Endothelial cell of umbilical vein (primary cell): ENCODE data around the gene TSPAN18. TPM values are rescaled to one million over a fixed set of nuclear protein-coding genes. Genes with fewer than 3 reads are reported as not detected.

Experiments
- BruUV-seq: library from RNA; stranded (reverse); fragments of 400-500 nt; replicated peaks from 2 replicates; lab custom pipeline; 2021; lab: Mats Ljungman, UMichigan
- CTCF ChIA-PET: fragments of 300-600, 350-600 bp; sonication (Branson Sonifier 250); formaldehyde crosslinking; loops from one replicate; lab custom pipeline; 2021; ENCODE audit warnings: antibody characterized with exemption, inconsistent platforms; lab: Charles Lee
- POLR2A ChIA-PET: fragments of 300-600, 350-600 bp; sonication (Branson Sonifier 250); formaldehyde crosslinking; loops from one replicate; lab custom pipeline; 2021; ENCODE audit warnings: antibody characterized with exemption, inconsistent platforms; lab: Charles Lee
- DNase-seq: peaks from one replicate; pipeline ENCODE4 v3.0.0-alpha.2; 2011; ENCODE audit warnings: low read depth, low spot score
- FAIRE-seq: peaks from 2 replicates; lab custom pipeline; 2011; peaks lifted over from hg19 to GRCh38; lab: Jason Lieb, UNC
- H2AFZ ChIP-seq: 2 replicates; pipeline ENCODE4 v1.6.0; 2012; ENCODE audit warnings: low read depth, low read length, control low read depth, inconsistent platforms
- H3K27ac ChIP-seq: 2 replicates; pipeline ENCODE4 v1.5.1; 2011; ENCODE audit warnings: low read depth, mild to moderate bottlenecking, control low read depth, low read length, moderate library complexity; ENCODE audit not compliant: insufficient read depth
- H3K27me3 ChIP-seq, 2 experiments: 2 replicates each; pipeline versions ENCODE4 v1.6.0 to v1.6.1; 2011; ENCODE audit warnings: low read length in 2 of 2, mixed read lengths in 1 of 2; ENCODE audit not compliant: control insufficient read depth in 2 of 2, insufficient read depth in 2 of 2
- H3K36me3 ChIP-seq, 2 experiments: 2 replicates in 1 of 2; 3 replicates in 1 of 2; pipeline ENCODE4 v1.5.1; 2011; ENCODE audit warnings: low read length in 2 of 2, mild to moderate bottlenecking in 1 of 2, moderate library complexity in 1 of 2; ENCODE audit not compliant: control insufficient read depth in 2 of 2, insufficient read depth in 2 of 2; ENCODE audit errors: extremely low read depth in 1 of 2
- H3K4me1 ChIP-seq: 3 replicates; pipeline ENCODE4 v1.5.1; 2011; ENCODE audit warnings: mild to moderate bottlenecking, low read length; ENCODE audit not compliant: control insufficient read depth, insufficient read depth; ENCODE audit errors: extremely low read depth
- H3K4me2 ChIP-seq: 2 replicates; pipeline ENCODE4 v1.6.1; 2011; ENCODE audit warnings: low read length, control low read depth, mixed read lengths; ENCODE audit not compliant: insufficient read depth
- H3K4me3 ChIP-seq, 3 experiments: fragments of 200-600 bp in 1 of 3; sonication (generic), shearing (Covaris generic) in 1 of 3; replicated peaks in 1 of 3; 2 replicates each; pipeline ENCODE4 v1.5.1; 2011 to 2016; ENCODE audit warnings: control low read depth in 3 of 3, low read length in 3 of 3, mild to moderate bottlenecking in 2 of 3, inconsistent platforms in 1 of 3, low read depth in 1 of 3, moderate library complexity in 1 of 3; ENCODE audit not compliant: insufficient read depth in 1 of 3
- H3K79me2 ChIP-seq: 2 replicates; pipeline ENCODE4 v1.6.0; 2012; ENCODE audit warnings: low read length, inconsistent platforms; ENCODE audit not compliant: control insufficient read depth, insufficient read depth
- H3K9ac ChIP-seq: replicated peaks from 2 replicates; pipeline ENCODE3; 2011; ENCODE audit warnings: low read length, control low read depth; ENCODE audit not compliant: insufficient read depth; ENCODE audit errors: extremely low read depth
- H3K9me1 ChIP-seq: replicated peaks from 3 replicates; pipeline ENCODE4 v1.6.0; 2011; ENCODE audit warnings: mild to moderate bottlenecking, low read length; ENCODE audit not compliant: control insufficient read depth, insufficient read depth; ENCODE audit errors: extremely low read depth
- H3K9me3 ChIP-seq: replicated peaks from 2 replicates; pipeline ENCODE4 v1.5.1; 2012; ENCODE audit warnings: low read length, inconsistent platforms; ENCODE audit not compliant: control insufficient read depth, insufficient read depth
- H4K20me1 ChIP-seq: replicated peaks from 2 replicates; pipeline ENCODE3; 2011; ENCODE audit warnings: mild to moderate bottlenecking, low read length; ENCODE audit not compliant: control insufficient read depth, insufficient read depth; ENCODE audit errors: extremely low read depth
- CTCF ChIP-seq, 2 donors: IDR thresholded peaks; 1 replicate in 1 of 2; 2 replicates in 1 of 2; pipeline ENCODE4 v1.5.1; 2011; ENCODE audit warnings: low read length in 2 of 2, mild to moderate bottlenecking in 2 of 2, moderate library complexity in 2 of 2, control low read depth in 1 of 2, inconsistent platforms in 1 of 2, low read depth in 1 of 2; ENCODE audit not compliant: insufficient read depth in 1 of 2; ENCODE audit errors: extremely low read depth in 1 of 2
- EZH2 ChIP-seq: IDR thresholded peaks from 2 replicates; pipeline ENCODE4 v1.6.1; 2012; ENCODE audit warnings: borderline replicate concordance, low read depth, mild to moderate bottlenecking, moderate library complexity, low read length, inconsistent platforms; ENCODE audit not compliant: severe bottlenecking
- FOS ChIP-seq: IDR thresholded peaks from 2 replicates; pipeline ENCODE4 v1.6.1; 2011; ENCODE audit warnings: mild to moderate bottlenecking, low read length, moderate library complexity, borderline replicate concordance; ENCODE audit not compliant: insufficient read depth
- GATA2 ChIP-seq: IDR thresholded peaks from 2 replicates; pipeline ENCODE4 v1.7.0; 2011; ENCODE audit warnings: low read depth, mild to moderate bottlenecking, moderate library complexity, mixed read lengths, low read length; ENCODE audit not compliant: insufficient read length, insufficient read depth
- JUN ChIP-seq: IDR thresholded peaks from 2 replicates; pipeline ENCODE4 v1.6.1; 2011; ENCODE audit warnings: borderline replicate concordance, low read depth; ENCODE audit not compliant: insufficient read length, insufficient read depth
- MAX ChIP-seq: IDR thresholded peaks from 2 replicates; pipeline ENCODE4 v1.6.1; 2011; ENCODE audit not compliant: insufficient read depth, insufficient read length
- MYC ChIP-seq: IDR thresholded peaks from one replicate; pipeline ENCODE4 v1.6.1; 2011; ENCODE audit warnings: mild to moderate bottlenecking, low read depth, low read length
- POLR2A ChIP-seq: IDR thresholded peaks from 2 replicates; pipeline ENCODE4 v1.6.1; 2012; ENCODE audit warnings: low read depth, mild to moderate bottlenecking, control low read depth, low read length
- POLR2AphosphoS5 ChIP-seq: IDR thresholded peaks from 2 replicates; pipeline ENCODE4 v1.6.1; 2012; ENCODE audit warnings: low read depth, mild to moderate bottlenecking, control low read depth, low read length, moderate library complexity; ENCODE audit not compliant: insufficient read depth
- dilution Hi-C: fragments of 300-500 bp; cut with MboI; formaldehyde crosslinking; loops from one replicate; pipeline ENCODE4 v1.15.0; 2019; ENCODE audit warnings: low sequenced_read_pairs; ENCODE audit not compliant: extremely low pct_ligation_motif_present
- intact Hi-C: fragments of 100-400 bp; cut with micrococcal nuclease; formaldehyde crosslinking; loops from one replicate; pipeline ENCODE4 v1.10.0; 2022
- polyA plus RNA-seq, 4 experiments: library from polyadenylated mRNA; depleted of rRNA in 3 of 4; stranded (reverse) in 3 of 4; unstranded in 1 of 4; fragments of >200 nt; gene quantifications; 2 replicates each; pipeline versions ENCODE4 v1.2.1 to v1.2.3, GENCODE V29; 2011 to 2012; ENCODE audit warnings: missing spikeins in 1 of 4
- total RNA-seq: library from RNA; stranded (reverse); gene quantifications from 2 replicates; pipeline ENCODE4 v1.2.3, GENCODE V29; 2021

TSPAN18 gene
- total and polyA plus RNA-seq, 2 donors (not counting 3 experiments of a cell fraction or from before 2014, with no cell fraction given) = 32.2 to 118 TPM

- Histone ChIP-seq H3K9me3 (no peaks in the 10 kb centered on the region), H3K36me3 (no peaks in the 10 kb centered on the region), H3K4me2 (no peak overlapping the region), H3K27me3 (no peaks in the 10 kb centered on the region), H3K27ac (no peak overlapping the region), H3K79me2 (no peaks in the 10 kb centered on the region), H3K4me3 (no peak overlapping the region), H3K9me1 (no peaks in the 10 kb centered on the region), H3K4me1 (no peaks in the 10 kb centered on the region), H4K20me1 (no peaks in the 10 kb centered on the region), H2AFZ (no peak overlapping the region), H3K9ac (no peak overlapping the region)
- DNase-seq (no peak), FAIRE-seq (no peak)
- intact Hi-C loops (loop anchor here (1.0 to 5.0 kb wide), 4 partner anchors 45 to 395 kb away; no protein-coding TSS in a partner anchor), dilution Hi-C loops (no loop called here)
- no TSS peak for BruUV-seq
- TF ChIP-seq MAX = no peak
- no peak for TF ChIP-seq MYC
- no peak for TF ChIP-seq EZH2
- TF ChIP-seq CTCF (IDR thresholded peaks at IDR 0.05; ENCODE audit: extremely low read depth in 1 of 2, insufficient read depth in 1 of 2, low read depth in 1 of 2, low read length in 2 of 2) = no peak
- TF ChIP-seq POLR2A = no peak
- TF ChIP-seq JUN = no peak
- TF ChIP-seq POLR2AphosphoS5 = no peak
- TF ChIP-seq FOS = no peak
- no peak for TF ChIP-seq GATA2
- ChIA-PET POLR2A (interaction anchor here (1.3 kb wide), 1 partner anchor 168 kb away, joined by 10 read pairs; no protein-coding TSS in a partner anchor), CTCF (interaction anchor here (1.0 to 24.5 kb wide), 42 partner anchors 8 to 835 kb away, joined by 3 to 1618 read pairs (median 5); partner anchors contain the start of genes SYT13 and TP53I11)
These were observed 210.3 kb downstream of the TSPAN18 start for GRCh38 chr11:44936951-44937543.
